ENCODE measurements around the gene ICA1.

- TF ChIP-seq CTCF (conservative IDR thresholded peaks at IDR 0.05; ENCODE audit: low read depth, low read length) (no peak), POLR2A (IDR thresholded peaks at IDR 0.05; ENCODE audit: low read depth, low read length) (no peak), USF2 (IDR thresholded peaks at IDR 0.05; ENCODE audit: low read depth, low read length) (no peak), ELK1 (IDR thresholded peaks at IDR 0.05; ENCODE audit: borderline replicate concordance, low read depth, low read length) (no peak), SMC3 (IDR thresholded peaks at IDR 0.05; ENCODE audit: low read depth, low read length) (no peak), MAFK (IDR thresholded peaks at IDR 0.05; ENCODE audit: low read depth, low read length) (peak; percentile 51)
These were observed 102.4 kb downstream of the ICA1 start for GRCh38 chr7:8159595-8159994.

All from IMR-90 (cell line).